GM19193 (cell line): ENCODE results near the gene CDH23.

Experiments
- POLR2A ChIP-seq: IDR thresholded peaks from 4 replicates; pipeline ENCODE4 v1.6.1; 2011; ENCODE audit not compliant: insufficient read depth, insufficient read length; ENCODE audit errors: extremely low read depth

The CDH23 gene

GRCh38 chr10:71453186-71453585, 56.5 kb downstream of the CDH23 start:
- no peak for TF ChIP-seq POLR2A

- TF ChIP-seq POLR2A, result no peak
Observed at GRCh38 chr10:71454347-71454746, 57.6 kb downstream of the CDH23 start.

- TF ChIP-seq POLR2A, result no peak
Observed at GRCh38 chr10:71455035-71455434, 58.3 kb downstream of the CDH23 start.

GRCh38 chr10:71456631-71457030, 59.9 kb downstream of the CDH23 start:
- TF ChIP-seq POLR2A, result no peak

- TF ChIP-seq POLR2A, result no peak
Observed at GRCh38 chr10:71457908-71458307, 61.2 kb downstream of the CDH23 start.

- TF ChIP-seq POLR2A, result no peak
Observed at GRCh38 chr10:71458387-71458786, 61.7 kb downstream of the CDH23 start.

- TF ChIP-seq POLR2A, result no peak
Observed at GRCh38 chr10:71459513-71459912, 62.8 kb downstream of the CDH23 start.

GRCh38 chr10:71460615-71461014, 63.9 kb downstream of the CDH23 start:
- TF ChIP-seq POLR2A, result no peak

GRCh38 chr10:71461457-71461856, 64.7 kb downstream of the CDH23 start:
- TF ChIP-seq POLR2A, result no peak

GRCh38 chr10:71462062-71462935, 65.6 kb downstream of the CDH23 start:
- no peak for TF ChIP-seq POLR2A

GRCh38 chr10:71463111-71463510, 66.4 kb downstream of the CDH23 start:
- no peak for TF ChIP-seq POLR2A

- TF ChIP-seq POLR2A, result no peak
Observed at GRCh38 chr10:71465551-71466252, 69.0 kb downstream of the CDH23 start.

- TF ChIP-seq POLR2A, result no peak
Observed at GRCh38 chr10:71466330-71466729, 69.6 kb downstream of the CDH23 start.

GRCh38 chr10:71467161-71467560, 70.4 kb downstream of the CDH23 start:
- no peak for TF ChIP-seq POLR2A

GRCh38 chr10:71467569-71468362, 71.0 kb downstream of the CDH23 start:
- TF ChIP-seq POLR2A, result no peak
